Natural killer cell (primary cell): Measurements from ENCODE around the gene INSYN2A. TPM values are rescaled to one million over a fixed set of nuclear protein-coding genes. Genes with fewer than 3 reads are reported as not detected.

Experiments
- ATAC-seq, 3 donors: fragments of 150-1000 bp in 2 of 3; fragments of 200-7000 bp in 1 of 3; cut with Tn5 transposase; 1 replicate in 1 of 3; 2 replicates in 2 of 3; pipeline ENCODE4 v1.10.0; 2021; ENCODE audit warnings: mild to moderate bottlenecking in 2 of 3, moderate library complexity in 2 of 3
- DNase-seq, 2 donors: peaks; one replicate each; pipeline versions ENCODE4 v3.0.0 to v3.0.0-alpha.2; 2013 to 2021; ENCODE audit warnings: mixed read lengths in 1 of 2
- H3K27ac ChIP-seq: one replicate; pipeline ENCODE4 v1.5.1; 2013; ENCODE audit warnings: mild to moderate bottlenecking, low read length
- H3K27me3 ChIP-seq: one replicate; pipeline ENCODE4 v1.6.1; 2013; ENCODE audit warnings: low read length; ENCODE audit not compliant: control insufficient read depth, insufficient read depth
- H3K36me3 ChIP-seq: one replicate; pipeline ENCODE4 v1.6.1; 2013; ENCODE audit warnings: low read length; ENCODE audit not compliant: control insufficient read depth, insufficient read depth
- H3K4me1 ChIP-seq: one replicate; pipeline ENCODE4 v1.6.1; 2013; ENCODE audit warnings: low read length; ENCODE audit not compliant: control insufficient read depth, insufficient read depth
- H3K4me3 ChIP-seq: one replicate; pipeline ENCODE4 v1.5.1; 2013; ENCODE audit warnings: low read length
- H3K9me3 ChIP-seq: one replicate; pipeline ENCODE4 v1.6.1; 2013; ENCODE audit warnings: low read length; ENCODE audit not compliant: control insufficient read depth, insufficient read depth
- H3K27ac Mint-ChIP-seq, 2 donors: one replicate each; pipeline ENCODE4 v1.8.0; 2022; ENCODE audit warnings: mild to moderate bottlenecking in 2 of 2, mixed read lengths in 2 of 2, moderate library complexity in 1 of 2
- H3K27me3 Mint-ChIP-seq, 2 donors: one replicate each; pipeline ENCODE4 v1.8.0; 2022; ENCODE audit warnings: low read depth in 2 of 2, mixed read lengths in 2 of 2
- H3K36me3 Mint-ChIP-seq: one replicate; pipeline ENCODE4 v1.8.0; 2022; ENCODE audit warnings: mixed read lengths
- H3K4me1 Mint-ChIP-seq, 2 donors: one replicate each; pipeline ENCODE4 v1.8.0; 2022; ENCODE audit warnings: mixed read lengths in 2 of 2
- H3K4me3 Mint-ChIP-seq: one replicate; pipeline ENCODE4 v1.8.0; 2022; ENCODE audit warnings: mild to moderate bottlenecking, moderate library complexity, mixed read lengths
- H3K9me3 Mint-ChIP-seq, 2 donors: one replicate each; pipeline ENCODE4 v1.8.0; 2022; ENCODE audit warnings: mixed read lengths in 2 of 2
- WGBS: methylation state at CpG from one replicate; pipeline ENCODE4 v1.1.7; 2013; ENCODE audit warnings: missing lambda C conversion rate; ENCODE audit not compliant: insufficient coverage; 5-methylcytosine and 5-hydroxymethylcytosine counted together
- intact Hi-C: fragments of 100-400 bp; cut with micrococcal nuclease; formaldehyde crosslinking; loops from one replicate; pipeline ENCODE4 v1.14.2; 2022
- total RNA-seq, 4 donors: library from RNA; stranded (reverse); fragments of 120-200 nt in 1 of 4; gene quantifications; one replicate each; pipeline versions ENCODE4 v1.2.3 to v1.2.4, GENCODE V29; 2013 to 2022
- TF ChIP-seq, protein P1 (sequence below): fragments of 200-600 bp; IDR thresholded peaks from one replicate; pipeline ENCODE4 v1.8.0; 2022; ENCODE audit warnings: antibody characterized with exemption

Gene INSYN2A
- total RNA-seq, 3 donors from 2014 or later (not counting 1 experiment from before 2014, with no cell fraction given), result not detected

- TF ChIP-seq, protein P1, sequence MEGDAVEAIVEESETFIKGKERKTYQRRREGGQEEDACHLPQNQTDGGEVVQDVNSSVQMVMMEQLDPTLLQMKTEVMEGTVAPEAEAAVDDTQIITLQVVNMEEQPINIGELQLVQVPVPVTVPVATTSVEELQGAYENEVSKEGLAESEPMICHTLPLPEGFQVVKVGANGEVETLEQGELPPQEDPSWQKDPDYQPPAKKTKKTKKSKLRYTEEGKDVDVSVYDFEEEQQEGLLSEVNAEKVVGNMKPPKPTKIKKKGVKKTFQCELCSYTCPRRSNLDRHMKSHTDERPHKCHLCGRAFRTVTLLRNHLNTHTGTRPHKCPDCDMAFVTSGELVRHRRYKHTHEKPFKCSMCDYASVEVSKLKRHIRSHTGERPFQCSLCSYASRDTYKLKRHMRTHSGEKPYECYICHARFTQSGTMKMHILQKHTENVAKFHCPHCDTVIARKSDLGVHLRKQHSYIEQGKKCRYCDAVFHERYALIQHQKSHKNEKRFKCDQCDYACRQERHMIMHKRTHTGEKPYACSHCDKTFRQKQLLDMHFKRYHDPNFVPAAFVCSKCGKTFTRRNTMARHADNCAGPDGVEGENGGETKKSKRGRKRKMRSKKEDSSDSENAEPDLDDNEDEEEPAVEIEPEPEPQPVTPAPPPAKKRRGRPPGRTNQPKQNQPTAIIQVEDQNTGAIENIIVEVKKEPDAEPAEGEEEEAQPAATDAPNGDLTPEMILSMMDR, result no peak
- H3K4me3 Mint-ChIP-seq, result no peak overlapping the region
- intact Hi-C loops, result no loop called here
These were observed 39.3 kb downstream of the INSYN2A start for GRCh38 chr10:127157089-127157488.

GRCh38 chr10:127154831-127155620, 41.4 kb downstream of the INSYN2A start:
- intact Hi-C loops, result no loop called here
- Histone ChIP-seq H3K27me3 (no peaks in the 10 kb centered on the region), H3K9me3 (no peaks in the 10 kb centered on the region), H3K4me3 (no peak overlapping the region), H3K27ac (no peak overlapping the region), H3K4me1 (no peaks in the 10 kb centered on the region), H3K36me3 (no peaks in the 10 kb centered on the region)
- no peak overlapping the region for H3K4me3 Mint-ChIP-seq
- no peaks in the 10 kb centered on the region for H3K4me1 Mint-ChIP-seq
- ATAC-seq, result no peak
- no peaks in the 10 kb centered on the region for H3K36me3 Mint-ChIP-seq
- H3K9me3 Mint-ChIP-seq, result no peaks in the 10 kb centered on the region
- no peak for DNase-seq
- peaks cover 3 to 5% of the 10 kb centered on the region in 2 donors for H3K27me3 Mint-ChIP-seq
- no peak overlapping the region for H3K27ac Mint-ChIP-seq
- TF ChIP-seq, protein P1, result no peak
- WGBS, result 82% methylated on average over 9 of the region's 9 CpGs

More at GRCh38 chr10:127157089-127157488, 39.3 kb downstream of the INSYN2A start:
- no peaks in the 10 kb centered on the region for H3K4me1 ChIP-seq
- Mint-ChIP-seq H3K27me3 (peaks cover 3 to 5% of the 10 kb centered on the region in 2 donors), H3K27ac (no peak overlapping the region), H3K4me1 (no peaks in the 10 kb centered on the region), H3K36me3 (no peaks in the 10 kb centered on the region), H3K9me3 (no peaks in the 10 kb centered on the region)
- 91% methylated on average over 4 of the region's 4 CpGs for WGBS
- H3K36me3 ChIP-seq, result no peaks in the 10 kb centered on the region
- H3K9me3 ChIP-seq, result no peaks in the 10 kb centered on the region
- no peak overlapping the region for H3K27ac ChIP-seq
- no peak for DNase-seq
- H3K4me3 ChIP-seq, result no peak overlapping the region
- no peaks in the 10 kb centered on the region for H3K27me3 ChIP-seq
- no peak for ATAC-seq

GRCh38 chr10:127153181-127153580, 43.2 kb downstream of the INSYN2A start:
- Histone ChIP-seq H3K27ac (no peak overlapping the region), H3K9me3 (no peaks in the 10 kb centered on the region), H3K4me1 (no peaks in the 10 kb centered on the region), H3K27me3 (no peaks in the 10 kb centered on the region), H3K36me3 (no peaks in the 10 kb centered on the region), H3K4me3 (no peak overlapping the region)
- peaks cover 0 to 5% of the 10 kb centered on the region in 2 donors for H3K27me3 Mint-ChIP-seq
- DNase-seq, result no peak
- TF ChIP-seq, protein P1, result no peak
- no peaks in the 10 kb centered on the region for H3K4me1 Mint-ChIP-seq
- ATAC-seq, result no peak
- H3K4me3 Mint-ChIP-seq, result no peak overlapping the region
- H3K36me3 Mint-ChIP-seq, result no peaks in the 10 kb centered on the region
- no peaks in the 10 kb centered on the region for H3K9me3 Mint-ChIP-seq
- intact Hi-C loops, result no loop called here
- H3K27ac Mint-ChIP-seq, result no peak overlapping the region
- WGBS, result 87% methylated on average over 4 of the region's 4 CpGs
